Aorta (tissue), 5 donors: ENCODE data around the gene ADPGK. TPM values are rescaled to one million over a fixed set of nuclear protein-coding genes. Genes with fewer than 3 reads are reported as not detected.

Experiments used
- ATAC-seq: fragments of 200-7000 bp; cut with Tn5 transposase; one replicate; pipeline ENCODE4 v1.9.1; 2022; ENCODE audit warnings: moderate library complexity; ENCODE audit not compliant: low FRiP score
- DNase-seq, 2 donors: peaks; one replicate each; pipeline ENCODE4 v3.0.0-alpha.2; 2020
- H3K27ac ChIP-seq, 2 donors: one replicate each; pipeline ENCODE4 v1.5.1; 2013; ENCODE audit warnings: low read length in 2 of 2, mild to moderate bottlenecking in 2 of 2, moderate library complexity in 2 of 2, control low read depth in 1 of 2, inconsistent platforms in 1 of 2, low read depth in 1 of 2
- H3K27me3 ChIP-seq, 2 donors: one replicate each; pipeline ENCODE4 v1.6.1; 2013; ENCODE audit warnings: control low read depth in 1 of 2, low read length in 1 of 2, mild to moderate bottlenecking in 1 of 2, moderate library complexity in 1 of 2; ENCODE audit not compliant: insufficient read depth in 2 of 2, control insufficient read depth in 1 of 2
- H3K36me3 ChIP-seq, 2 donors: one replicate each; pipeline ENCODE4 v1.6.1; 2013; ENCODE audit warnings: control low read depth in 1 of 2, low read length in 1 of 2, mild to moderate bottlenecking in 1 of 2; ENCODE audit not compliant: insufficient read depth in 2 of 2, control insufficient read depth in 1 of 2
- H3K4me1 ChIP-seq, 2 donors: one replicate each; pipeline ENCODE4 v1.6.1; 2013; ENCODE audit warnings: low read length in 2 of 2, control low read depth in 1 of 2, mild to moderate bottlenecking in 1 of 2, moderate library complexity in 1 of 2; ENCODE audit not compliant: insufficient read depth in 2 of 2, control insufficient read depth in 1 of 2
- H3K4me3 ChIP-seq, 2 donors: one replicate each; pipeline ENCODE4 v1.5.1; 2013; ENCODE audit warnings: low read length in 2 of 2, control low read depth in 1 of 2, mild to moderate bottlenecking in 1 of 2
- H3K9me3 ChIP-seq: one replicate; pipeline ENCODE4 v1.6.1; 2013; ENCODE audit warnings: mild to moderate bottlenecking, low read length; ENCODE audit not compliant: control insufficient read depth
- WGBS, 2 donors: extraction: QIAGEN DNeasy Blood & Tissue Kit; methylation state at CpG; one replicate each; pipeline ENCODE4 v1.1.7; 2013; 5-methylcytosine and 5-hydroxymethylcytosine counted together
- intact Hi-C, 2 donors: fragments of 100-400 bp; cut with DNase I; formaldehyde crosslinking; loops; one replicate each; pipeline versions ENCODE4 v1.14.2 to v1.15.0; 2022
- polyA plus RNA-seq, 2 donors: library from polyadenylated mRNA; stranded (reverse); fragments of 200-250 nt; gene quantifications; one replicate each; pipeline ENCODE4 v1.2.3, GENCODE V29; 2013
- total RNA-seq, 2 donors: library from RNA; stranded (reverse); fragmentation: NEBNext Ultra II Directional; extraction: Animal tissue kit (Norgen Biotek cat#: 25700); gene quantifications; one replicate each; pipeline ENCODE4 v1.2.1, GENCODE V29; 2021
- donor health status: healthy with polysubstance abuse.
- donor health status: Bipolar disorder and iron deficiency.
- donor health status: DM: no; HTN: no; CAD: no.
- donor health status: DM: no; HTN: no; CAD: no.
- donor health status: DM: yes; HTN: yes; CAD: no.

Gene ADPGK
- total and polyA plus RNA-seq, 4 donors = 11.3 to 52.1 (median 39.8) TPM

- 77 to 81% methylated on average over 9 of the region's 9 CpGs for WGBS, 2 donors
- ATAC-seq (no peak), DNase-seq (peak in 1 of 2 donors; percentile 71)
- H3K27me3 ChIP-seq = no peaks in the 10 kb centered on the region
- H3K4me1 ChIP-seq = no peaks in the 10 kb centered on the region
- intact Hi-C loops = no loop called here
- H3K9me3 ChIP-seq = no peaks in the 10 kb centered on the region
- no peak overlapping the region for H3K27ac ChIP-seq
- H3K4me3 ChIP-seq = no peak overlapping the region
- peaks cover 3 to 12% of the 10 kb centered on the region in 2 donors for H3K36me3 ChIP-seq
Measured at GRCh38 chr15:72751751-72752455, 31.7 kb downstream of the ADPGK start.

- Histone ChIP-seq H3K36me3 (no peaks in the 10 kb centered on the region), H3K4me3 (no peak overlapping the region), H3K4me1 (no peaks in the 10 kb centered on the region), H3K9me3 (no peaks in the 10 kb centered on the region), H3K27ac (no peak overlapping the region), H3K27me3 (no peaks in the 10 kb centered on the region)
- WGBS, 2 donors = 88 to 93% methylated on average over 2 of the region's 2 CpGs
- no peak for ATAC-seq
- no peak for DNase-seq
- intact Hi-C loops = no loop called here
Measured at GRCh38 chr15:72749700-72750099, 33.9 kb downstream of the ADPGK start.

- Histone ChIP-seq H3K36me3 (peaks cover 2 to 9% of the 10 kb centered on the region in 2 donors), H3K4me1 (peaks cover 0 to 2% of the 10 kb centered on the region in 2 donors), H3K27ac (no peak overlapping the region), H3K9me3 (peaks cover 1% of the 10 kb centered on the region), H3K4me3 (no peak overlapping the region), H3K27me3 (no peaks in the 10 kb centered on the region)
- no peak for ATAC-seq
- intact Hi-C loops = no loop called here
- no peak for DNase-seq
- 51 to 89% methylated on average over 1 of the region's 1 CpG for WGBS, 2 donors
Measured at GRCh38 chr15:72740219-72740618, 43.3 kb downstream of the ADPGK start.

- no peaks in the 10 kb centered on the region for H3K27me3 ChIP-seq
- peaks cover 0 to 2% of the 10 kb centered on the region in 2 donors for H3K4me1 ChIP-seq
- H3K9me3 ChIP-seq = peaks cover 1% of the 10 kb centered on the region
- ATAC-seq (no peak), DNase-seq (no peak)
- H3K4me3 ChIP-seq = no peak overlapping the region
- H3K36me3 ChIP-seq = peaks cover 4 to 11% of the 10 kb centered on the region in 2 donors
- WGBS, 2 donors = 86 to 98% methylated on average over 1 of the region's 1 CpG
- no peak overlapping the region for H3K27ac ChIP-seq
- intact Hi-C loops = no loop called here
Measured at GRCh38 chr15:72737723-72738122, 45.8 kb downstream of the ADPGK start.

GRCh38 chr15:72737061-72737460, 46.5 kb downstream of the ADPGK start:
- intact Hi-C loops = no loop called here
- no peak overlapping the region for H3K27ac ChIP-seq
- DNase-seq = no peak
- H3K27me3 ChIP-seq = no peaks in the 10 kb centered on the region
- H3K4me3 ChIP-seq = no peak overlapping the region
- peaks cover 0 to 2% of the 10 kb centered on the region in 2 donors for H3K4me1 ChIP-seq
- WGBS, 2 donors = 81 to 83% methylated on average over 3 of the region's 3 CpGs
- peaks cover 1% of the 10 kb centered on the region for H3K9me3 ChIP-seq
- H3K36me3 ChIP-seq = peaks cover 4 to 11% of the 10 kb centered on the region in 2 donors
- ATAC-seq = no peak

- intact Hi-C loops = no loop called here
- Histone ChIP-seq H3K27me3 (no peaks in the 10 kb centered on the region), H3K9me3 (peaks cover 1% of the 10 kb centered on the region), H3K27ac (no peak overlapping the region), H3K4me1 (peaks cover 0 to 2% of the 10 kb centered on the region in 2 donors), H3K4me3 (no peak overlapping the region), H3K36me3 (peaks cover 7 to 11% of the 10 kb centered on the region in 2 donors)
- WGBS, 2 donors = 95 to 100% methylated on average over 2 of the region's 2 CpGs
- DNase-seq (no peak), ATAC-seq (no peak)
Measured at GRCh38 chr15:72735111-72735510, 48.4 kb downstream of the ADPGK start.

GRCh38 chr15:72733941-72734738, 49.4 kb downstream of the ADPGK start:
- peaks cover 1% of the 10 kb centered on the region for H3K9me3 ChIP-seq
- peaks cover 7 to 11% of the 10 kb centered on the region in 2 donors for H3K36me3 ChIP-seq
- no peaks in the 10 kb centered on the region for H3K27me3 ChIP-seq
- intact Hi-C loops = no loop called here
- no peak overlapping the region for H3K27ac ChIP-seq
- ATAC-seq = no peak
- DNase-seq = no peak
- H3K4me3 ChIP-seq = no peak overlapping the region
- H3K4me1 ChIP-seq = peaks cover 0 to 2% of the 10 kb centered on the region in 2 donors
- 92 to 95% methylated on average over 2 of the region's 2 CpGs for WGBS, 2 donors

GRCh38 chr15:72732516-72732915, 51.0 kb downstream of the ADPGK start:
- H3K4me3 ChIP-seq = no peak overlapping the region
- peaks cover 1% of the 10 kb centered on the region for H3K9me3 ChIP-seq
- no peaks in the 10 kb centered on the region for H3K27me3 ChIP-seq
- H3K4me1 ChIP-seq = peaks cover 0 to 2% of the 10 kb centered on the region in 2 donors
- peaks cover 7 to 8% of the 10 kb centered on the region in 2 donors for H3K36me3 ChIP-seq
- intact Hi-C loops = no loop called here
- no peak overlapping the region for H3K27ac ChIP-seq
- DNase-seq = no peak
- ATAC-seq = no peak
- WGBS, 2 donors = 88 to 90% methylated on average over 4 of the region's 4 CpGs

GRCh38 chr15:72732086-72732485, 51.5 kb downstream of the ADPGK start:
- Histone ChIP-seq H3K4me3 (no peak overlapping the region), H3K27me3 (no peaks in the 10 kb centered on the region), H3K36me3 (peaks cover 7 to 8% of the 10 kb centered on the region in 2 donors), H3K9me3 (peaks cover 1% of the 10 kb centered on the region), H3K27ac (no peak overlapping the region), H3K4me1 (peaks cover 0 to 2% of the 10 kb centered on the region in 2 donors)
- ATAC-seq = no peak
- no peak for DNase-seq
- intact Hi-C loops = no loop called here
